IMR-90 (cell line): Measurements from ENCODE around the gene DGLUCY.

ENCODE experiments used
- BHLHE40 ChIP-seq: fragments of 150-350 bp; IDR thresholded peaks from 2 replicates; pipeline ENCODE4 v1.6.1; 2016; ENCODE audit warnings: mild to moderate bottlenecking, low read depth, low read length
- CEBPB ChIP-seq: IDR thresholded peaks from 2 replicates; pipeline ENCODE4 v1.6.1; 2012; ENCODE audit warnings: low read depth, low read length, improper control_type of control experiment
- FOS ChIP-seq: fragments of 150-350 bp; IDR thresholded peaks from 2 replicates; pipeline ENCODE4 v1.6.1; 2016; ENCODE audit warnings: low read depth, low read length
- MAFK ChIP-seq: IDR thresholded peaks from 2 replicates; pipeline ENCODE4 v1.6.1; 2012; ENCODE audit warnings: low read depth, low read length, improper control_type of control experiment
- POLR2A ChIP-seq: IDR thresholded peaks from 2 replicates; pipeline ENCODE4 v1.6.1; 2012; ENCODE audit warnings: mild to moderate bottlenecking, low read depth, low read length
- RAD21 ChIP-seq: IDR thresholded peaks from 2 replicates; pipeline ENCODE4 v1.6.1; 2012; ENCODE audit warnings: low read length, improper control_type of control experiment
- RFX5 ChIP-seq: IDR thresholded peaks from 2 replicates; pipeline ENCODE4 v1.8.0; 2012; ENCODE audit warnings: low read depth, mild to moderate bottlenecking, low read length, moderate library complexity
- TF ChIP-seq, protein P1 (sequence below): conservative IDR thresholded peaks from 2 replicates; pipeline ENCODE4 v1.5.1; 2012; ENCODE audit warnings: mild to moderate bottlenecking, low read depth, low read length, improper control_type of control experiment
- TF ChIP-seq, protein P2 (sequence below): fragments of 150-350 bp; IDR thresholded peaks from 2 replicates; pipeline ENCODE4 v1.6.1; 2016; ENCODE audit warnings: low read depth, mild to moderate bottlenecking, low read length, moderate library complexity, borderline replicate concordance
- TF ChIP-seq, protein P3 (sequence below): fragments of 150-350 bp; IDR thresholded peaks from 2 replicates; pipeline ENCODE4 v1.6.1; 2017; ENCODE audit warnings: mild to moderate bottlenecking, antibody characterized with exemption, low read length, low read depth

DNA sequence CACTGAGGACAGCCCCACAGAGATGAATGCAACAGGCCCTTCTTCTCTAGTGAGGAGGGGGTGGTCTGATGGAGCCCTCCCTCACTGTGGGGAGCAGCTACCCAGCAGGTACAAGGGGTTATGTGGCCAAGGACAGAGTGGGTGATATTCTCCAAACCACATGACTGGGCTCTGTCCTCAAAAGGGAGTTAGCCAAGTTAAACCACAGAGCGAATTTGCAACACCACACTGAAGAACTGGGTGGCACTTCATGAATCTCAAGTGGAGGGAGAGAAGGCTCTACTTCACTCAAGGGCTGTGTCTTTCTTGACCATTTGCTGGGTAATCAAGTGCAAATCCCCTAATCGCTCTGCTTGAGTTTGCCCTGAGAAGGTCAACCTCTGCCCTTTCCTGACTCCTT lies 118.2 kb downstream of the DGLUCY start:
- TF ChIP-seq, protein P1, sequence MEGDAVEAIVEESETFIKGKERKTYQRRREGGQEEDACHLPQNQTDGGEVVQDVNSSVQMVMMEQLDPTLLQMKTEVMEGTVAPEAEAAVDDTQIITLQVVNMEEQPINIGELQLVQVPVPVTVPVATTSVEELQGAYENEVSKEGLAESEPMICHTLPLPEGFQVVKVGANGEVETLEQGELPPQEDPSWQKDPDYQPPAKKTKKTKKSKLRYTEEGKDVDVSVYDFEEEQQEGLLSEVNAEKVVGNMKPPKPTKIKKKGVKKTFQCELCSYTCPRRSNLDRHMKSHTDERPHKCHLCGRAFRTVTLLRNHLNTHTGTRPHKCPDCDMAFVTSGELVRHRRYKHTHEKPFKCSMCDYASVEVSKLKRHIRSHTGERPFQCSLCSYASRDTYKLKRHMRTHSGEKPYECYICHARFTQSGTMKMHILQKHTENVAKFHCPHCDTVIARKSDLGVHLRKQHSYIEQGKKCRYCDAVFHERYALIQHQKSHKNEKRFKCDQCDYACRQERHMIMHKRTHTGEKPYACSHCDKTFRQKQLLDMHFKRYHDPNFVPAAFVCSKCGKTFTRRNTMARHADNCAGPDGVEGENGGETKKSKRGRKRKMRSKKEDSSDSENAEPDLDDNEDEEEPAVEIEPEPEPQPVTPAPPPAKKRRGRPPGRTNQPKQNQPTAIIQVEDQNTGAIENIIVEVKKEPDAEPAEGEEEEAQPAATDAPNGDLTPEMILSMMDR, result no peak
- TF ChIP-seq CEBPB (no peak), RAD21 (no peak), POLR2A (no peak), MAFK (no peak), RFX5 (no peak), FOS (no peak), BHLHE40 (no peak)
- TF ChIP-seq, protein P2, sequence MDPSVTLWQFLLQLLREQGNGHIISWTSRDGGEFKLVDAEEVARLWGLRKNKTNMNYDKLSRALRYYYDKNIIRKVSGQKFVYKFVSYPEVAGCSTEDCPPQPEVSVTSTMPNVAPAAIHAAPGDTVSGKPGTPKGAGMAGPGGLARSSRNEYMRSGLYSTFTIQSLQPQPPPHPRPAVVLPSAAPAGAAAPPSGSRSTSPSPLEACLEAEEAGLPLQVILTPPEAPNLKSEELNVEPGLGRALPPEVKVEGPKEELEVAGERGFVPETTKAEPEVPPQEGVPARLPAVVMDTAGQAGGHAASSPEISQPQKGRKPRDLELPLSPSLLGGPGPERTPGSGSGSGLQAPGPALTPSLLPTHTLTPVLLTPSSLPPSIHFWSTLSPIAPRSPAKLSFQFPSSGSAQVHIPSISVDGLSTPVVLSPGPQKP, result no peak
- TF ChIP-seq, protein P3, sequence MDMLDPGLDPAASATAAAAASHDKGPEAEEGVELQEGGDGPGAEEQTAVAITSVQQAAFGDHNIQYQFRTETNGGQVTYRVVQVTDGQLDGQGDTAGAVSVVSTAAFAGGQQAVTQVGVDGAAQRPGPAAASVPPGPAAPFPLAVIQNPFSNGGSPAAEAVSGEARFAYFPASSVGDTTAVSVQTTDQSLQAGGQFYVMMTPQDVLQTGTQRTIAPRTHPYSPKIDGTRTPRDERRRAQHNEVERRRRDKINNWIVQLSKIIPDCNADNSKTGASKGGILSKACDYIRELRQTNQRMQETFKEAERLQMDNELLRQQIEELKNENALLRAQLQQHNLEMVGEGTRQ, result no peak
